Embryonic facial prominence (tissue), 1 donor: Measurements from ENCODE around the gene TRPM8.

Source experiments
- DNase-seq: peaks from one replicate; pipeline ENCODE4 v3.0.0-alpha.2; 2016; ENCODE audit errors: extremely low spot score

Gene TRPM8

GRCh38 chr2:234046521-234046920 lies 129.3 kb downstream of the TRPM8 start:
- no peak for DNase-seq

GRCh38 chr2:234047361-234047760 lies 130.2 kb downstream of the TRPM8 start:
- DNase-seq: no peak

GRCh38 chr2:234048049-234048448 lies 130.9 kb downstream of the TRPM8 start:
- DNase-seq: no peak

GRCh38 chr2:234050455-234051135 lies 133.4 kb downstream of the TRPM8 start, which contains the start of gene SPP2:
TSS of gene SPP2 (plus strand) at chr2:234050702. CDS start at chr2:234050787, 85 bp downstream.
- no peak for DNase-seq

- no peak for DNase-seq
Measured at GRCh38 chr2:234051374-234052070, 134.3 kb downstream of the TRPM8 start.

- DNase-seq: no peak
Measured at GRCh38 chr2:234058881-234059280, 141.7 kb downstream of the TRPM8 start.

- no peak for DNase-seq
Measured at GRCh38 chr2:234060236-234060635, 143.1 kb downstream of the TRPM8 start.

GRCh38 chr2:234061624-234062257 lies 144.6 kb downstream of the TRPM8 start:
- DNase-seq: no peak

GRCh38 chr2:234066587-234066986 lies 149.4 kb downstream of the TRPM8 start:
- DNase-seq: no peak
